Ammon's horn (tissue), 1 donor: ENCODE measurements around the gene PROCA1.
"Not testable (repeated sequence)": the region's sequence is repeated elsewhere in the genome, so short reads cannot be mapped to it uniquely, and the experiment has no call there.

ENCODE experiments used
- DNase-seq: peaks from one replicate; pipeline ENCODE4 v3.0.0-alpha.2; 2016; ENCODE audit warnings: low spot score

The PROCA1 gene

GRCh38 chr17:28725660-28726225 lies 14.1 kb upstream of the PROCA1 start:
- DNase-seq = peak; percentile 18

GRCh38 chr17:28725166-28725659 lies 13.5 kb upstream of the PROCA1 start:
- no peak for DNase-seq

- no peak for DNase-seq
These were observed 12.9 kb upstream of the PROCA1 start for GRCh38 chr17:28724500-28725165.

DNA sequence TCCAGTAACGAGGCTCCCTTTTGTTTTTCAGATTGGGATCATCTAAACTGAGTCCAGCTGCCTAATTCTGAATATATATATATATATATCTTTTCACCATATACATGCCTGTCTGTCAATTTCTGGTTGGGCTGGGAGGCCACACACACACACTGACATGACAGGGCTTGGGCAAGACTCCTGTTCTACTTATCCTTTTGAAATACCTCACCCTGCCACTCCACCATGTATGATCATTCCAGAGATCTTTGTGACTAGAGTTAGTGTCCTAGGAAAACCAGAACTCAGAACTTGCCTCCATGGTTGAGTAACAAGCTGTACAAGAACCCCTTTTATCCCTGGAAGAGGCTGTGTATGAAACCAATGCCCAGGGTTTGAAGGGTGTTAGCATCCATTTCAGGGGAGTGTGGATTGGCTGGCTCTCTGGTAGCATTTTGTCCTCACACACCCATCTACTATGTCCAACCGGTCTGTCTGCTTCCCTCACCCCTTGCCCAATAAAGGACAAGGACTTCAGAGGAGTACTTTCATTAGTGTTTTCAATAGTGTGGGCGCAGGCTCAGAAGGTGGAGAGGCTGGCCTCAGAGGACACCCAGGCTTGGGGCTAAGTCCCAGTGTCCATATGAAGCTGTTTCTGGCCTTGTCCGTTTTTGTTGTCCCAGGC lies 12.3 kb upstream of the PROCA1 start:
- not testable (repeated sequence) for DNase-seq

DNA sequence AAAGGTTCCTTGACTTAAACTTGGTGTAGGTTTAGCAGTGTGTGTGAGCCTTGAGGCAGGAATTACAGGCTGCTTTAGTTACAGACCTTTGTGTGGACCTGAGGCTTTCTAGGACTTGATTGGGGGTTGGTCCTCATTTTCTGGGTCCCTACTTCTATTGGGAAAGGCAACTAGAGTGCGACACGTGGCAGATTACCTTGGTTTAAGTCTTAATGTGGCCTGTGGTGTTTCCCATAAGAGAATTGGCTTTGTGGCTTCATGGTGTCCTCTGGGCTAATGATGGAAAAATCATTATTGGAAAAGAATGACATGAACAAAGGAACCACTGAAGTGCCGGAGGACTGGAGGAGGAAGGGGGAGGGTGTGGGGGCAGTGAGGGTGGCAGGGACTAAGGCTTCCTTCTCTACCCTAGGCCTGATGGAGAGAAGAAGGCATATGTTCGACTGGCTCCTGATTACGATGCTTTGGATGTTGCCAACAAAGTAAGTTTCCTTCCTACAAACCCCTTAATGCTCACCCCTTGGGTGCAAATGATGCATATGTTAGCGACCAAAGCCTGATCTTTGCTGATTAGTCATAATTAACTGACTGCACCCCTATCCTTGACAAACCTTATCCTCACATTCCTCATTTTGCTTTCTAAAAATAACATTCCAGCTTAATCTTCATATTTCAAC lies 11.6 kb upstream of the PROCA1 start:
- DNase-seq = no peak

DNA sequence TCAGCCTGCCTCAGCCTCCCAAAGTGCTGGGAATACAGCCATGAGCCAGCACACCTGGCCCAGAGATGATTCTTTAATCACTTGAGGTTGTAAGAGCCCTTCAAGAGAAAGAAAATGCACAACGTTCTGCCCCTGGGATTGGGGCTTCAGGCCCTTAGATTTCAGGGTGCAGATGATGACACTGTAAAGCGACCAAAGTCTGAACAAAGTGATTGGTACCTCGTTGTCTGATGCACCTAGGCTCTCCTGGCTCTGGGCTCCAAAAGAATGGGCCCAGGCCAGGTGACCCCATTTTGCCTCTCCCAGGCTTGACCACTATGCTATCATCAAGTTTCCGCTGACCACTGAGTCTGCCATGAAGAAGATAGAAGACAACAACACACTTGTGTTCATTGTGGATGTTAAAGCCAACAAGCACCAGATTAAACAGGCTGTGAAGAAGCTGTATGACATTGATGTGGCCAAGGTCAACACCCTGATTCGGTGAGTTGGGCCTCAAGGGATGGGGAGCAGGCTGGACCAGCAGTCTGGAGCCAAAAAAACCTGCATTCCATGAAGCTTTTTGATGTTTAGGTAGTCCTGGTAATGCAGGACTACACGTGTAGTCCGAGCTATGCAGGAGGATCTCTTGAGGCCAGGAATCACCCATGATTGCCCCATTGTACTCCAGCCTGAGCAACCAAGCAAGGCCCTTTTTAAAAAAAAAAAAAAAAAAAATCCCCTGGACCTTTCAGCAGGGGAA lies 10.9 kb upstream of the PROCA1 start:
- no peak for DNase-seq

- not testable (repeated sequence) for DNase-seq
These were observed 9.3 kb upstream of the PROCA1 start for GRCh38 chr17:28720997-28721329.

GRCh38 chr17:28720247-28720996 lies 8.7 kb upstream of the PROCA1 start:
- no peak for DNase-seq

GRCh38 chr17:28719021-28719433 lies 7.3 kb upstream of the PROCA1 start:
- DNase-seq = no peak

DNA sequence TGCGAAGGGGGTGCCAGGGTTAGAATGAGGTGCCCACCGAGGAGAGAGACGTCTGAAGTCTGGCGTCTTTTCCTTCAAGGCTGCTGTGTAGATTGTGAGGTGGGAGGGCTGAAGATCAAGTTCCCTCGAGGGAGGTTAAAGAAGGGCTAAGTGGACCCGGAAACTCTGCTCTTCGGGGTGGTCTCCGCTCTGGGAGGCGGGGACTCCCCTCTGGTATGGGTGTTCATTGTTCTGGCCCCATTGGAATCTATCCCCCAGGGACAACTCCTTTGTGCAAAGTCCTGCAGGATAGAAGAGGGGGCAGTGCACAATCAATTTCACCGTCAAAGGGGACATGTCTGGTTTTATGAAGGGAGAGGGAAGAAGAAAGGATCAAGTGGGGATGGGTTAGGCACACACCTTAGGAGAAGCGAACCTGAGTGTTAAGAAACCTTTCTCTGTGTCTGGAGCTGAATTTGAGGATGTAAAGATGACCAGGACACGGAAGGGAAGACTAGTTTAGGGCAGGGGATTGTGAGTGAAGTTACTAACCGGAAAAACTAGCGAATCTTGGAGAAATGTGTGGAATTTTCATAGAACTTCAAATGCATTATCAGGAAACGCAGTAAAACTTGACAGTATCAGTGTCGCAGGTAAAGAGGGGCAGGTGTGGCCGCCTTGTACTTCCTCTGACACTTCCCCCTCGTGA lies 6.8 kb upstream of the PROCA1 start:
- no peak for DNase-seq

- no peak for DNase-seq
These were observed 6.1 kb upstream of the PROCA1 start, which contains the start of gene RAB34 for GRCh38 chr17:28717578-28718332. Gene RAB34, minus strand, starts transcription at chr17:28717868. Its CDS starts 602 bp downstream, at chr17:28717266.

DNA sequence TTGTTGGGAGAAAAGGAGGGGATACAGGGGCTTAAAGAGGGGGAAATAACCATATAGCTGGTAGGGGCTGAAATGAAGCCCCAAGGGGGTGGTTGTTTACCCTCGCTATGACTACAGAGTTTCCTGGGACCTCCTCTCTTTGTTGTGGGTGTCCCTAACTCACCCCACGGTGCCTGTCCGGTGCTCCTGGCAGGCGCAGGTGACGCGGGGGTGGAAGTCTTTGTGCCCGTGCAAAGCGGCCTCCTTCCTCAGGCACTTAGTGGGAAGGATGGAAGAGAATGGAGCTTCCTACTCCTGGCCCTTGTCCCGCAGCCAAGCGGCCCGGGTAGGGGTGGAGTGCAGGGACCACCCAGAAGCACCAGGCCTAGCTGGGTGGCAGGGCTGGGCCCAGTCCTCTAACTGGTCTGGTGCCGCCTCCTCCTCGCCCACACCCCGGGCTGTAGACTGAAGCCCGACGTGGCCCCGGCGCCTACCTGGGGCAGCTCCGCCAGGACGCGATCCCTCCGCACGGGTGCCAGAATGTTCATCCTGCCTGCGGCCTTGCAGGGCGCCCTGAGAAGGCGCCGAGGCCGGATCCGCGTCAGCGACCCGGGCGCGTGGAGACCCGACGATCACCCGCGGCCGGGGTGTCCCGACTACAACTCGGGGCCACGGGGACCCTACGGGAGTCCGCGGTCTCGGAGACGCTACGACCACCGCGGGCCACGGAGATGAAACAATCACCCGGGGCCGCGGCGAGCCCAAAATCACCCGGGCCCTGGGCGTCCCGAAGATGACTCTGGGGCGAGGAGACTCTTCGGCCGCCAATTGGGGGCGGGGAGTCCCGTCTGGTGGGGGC lies 5.3 kb upstream of the PROCA1 start:
- DNase-seq = no peak

DNA sequence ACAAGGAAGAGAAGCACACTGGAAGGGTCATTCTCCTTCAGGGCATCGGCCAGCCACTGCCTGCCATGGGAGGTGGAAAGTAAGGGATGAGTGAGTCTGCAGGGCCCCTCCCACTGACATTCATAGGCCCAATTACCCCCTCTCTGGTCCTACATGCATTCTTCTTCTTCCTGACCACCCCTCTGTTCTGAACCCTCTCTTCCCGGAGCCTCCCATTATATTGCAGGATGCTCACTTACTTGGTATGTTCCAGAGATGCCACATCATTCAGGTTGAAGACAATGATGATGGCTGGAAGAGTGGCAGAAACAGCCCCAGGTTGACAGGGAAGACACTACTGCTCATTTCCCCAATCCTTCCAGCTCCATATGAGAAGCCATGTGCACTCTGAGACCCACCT lies 3.5 kb upstream of the PROCA1 start:
- no peak for DNase-seq

- no peak for DNase-seq
These were observed 2.6 kb upstream of the PROCA1 start for GRCh38 chr17:28714281-28714680.

DNA sequence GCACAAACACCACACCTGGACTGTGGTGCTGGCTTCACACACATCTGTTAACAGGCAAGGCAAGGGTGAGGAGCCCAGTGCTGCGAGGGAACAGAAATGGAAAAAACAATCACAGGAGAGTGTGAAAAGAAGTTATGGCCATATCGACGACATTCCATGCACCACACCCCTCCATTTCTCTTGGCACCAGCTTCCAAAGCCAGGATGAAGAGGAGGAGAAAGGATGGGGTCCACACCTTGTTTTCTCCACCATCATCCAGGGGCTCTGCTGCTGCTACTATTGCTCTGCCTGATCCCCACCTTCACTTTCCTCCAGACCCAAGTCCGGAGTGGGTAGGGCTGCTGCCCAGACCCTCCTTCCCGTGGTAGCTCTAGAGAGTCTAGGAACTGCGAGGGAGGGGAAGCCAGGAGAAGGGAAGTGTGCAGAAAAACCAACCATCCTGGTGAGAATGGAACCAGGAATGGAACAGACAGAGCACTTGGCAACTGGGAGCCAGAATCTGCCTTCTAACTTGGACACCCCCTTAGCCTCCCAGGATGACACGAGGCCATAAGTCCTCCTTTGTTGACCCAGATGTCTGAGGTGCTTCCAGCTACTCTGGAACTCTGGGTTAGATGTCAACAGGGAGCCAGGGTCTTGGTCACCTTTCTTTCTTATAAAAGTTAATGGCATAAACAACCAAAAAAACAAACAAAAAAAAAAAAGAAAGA lies 1.2 kb upstream of the PROCA1 start:
- DNase-seq = no peak

GRCh38 chr17:28712032-28712704 lies 480 bp upstream of the PROCA1 start:
- DNase-seq = no peak

- DNase-seq = peak; percentile 86
These were observed 596 bp downstream of the PROCA1 start for GRCh38 chr17:28710861-28711722.
